Right lobe of liver (tissue), 4 donors: ENCODE data around the gene BRD1.

Experiments used
- POLR2A ChIP-seq: fragments of 450-650 bp; IDR thresholded peaks from one replicate; pipeline ENCODE4 v1.6.1; 2017; ENCODE audit warnings: antibody characterized with exemption, mild to moderate bottlenecking
- TF ChIP-seq, protein P1 (sequence below), 4 donors: fragments of 200-600 bp in 3 of 4; fragments of 450-650 bp in 1 of 4; IDR thresholded peaks; one replicate each; pipeline versions ENCODE4 v1.5.1 to v1.8.0; 2016 to 2022; ENCODE audit warnings: antibody characterized with exemption in 4 of 4, mild to moderate bottlenecking in 2 of 4
- donor health status: DM: no; HTN: no; CAD: no.
- donor health status: DM: no; HTN: no; CAD: no.
- donor health status: DM: no; HTN: yes; CAD: no.

DNA sequence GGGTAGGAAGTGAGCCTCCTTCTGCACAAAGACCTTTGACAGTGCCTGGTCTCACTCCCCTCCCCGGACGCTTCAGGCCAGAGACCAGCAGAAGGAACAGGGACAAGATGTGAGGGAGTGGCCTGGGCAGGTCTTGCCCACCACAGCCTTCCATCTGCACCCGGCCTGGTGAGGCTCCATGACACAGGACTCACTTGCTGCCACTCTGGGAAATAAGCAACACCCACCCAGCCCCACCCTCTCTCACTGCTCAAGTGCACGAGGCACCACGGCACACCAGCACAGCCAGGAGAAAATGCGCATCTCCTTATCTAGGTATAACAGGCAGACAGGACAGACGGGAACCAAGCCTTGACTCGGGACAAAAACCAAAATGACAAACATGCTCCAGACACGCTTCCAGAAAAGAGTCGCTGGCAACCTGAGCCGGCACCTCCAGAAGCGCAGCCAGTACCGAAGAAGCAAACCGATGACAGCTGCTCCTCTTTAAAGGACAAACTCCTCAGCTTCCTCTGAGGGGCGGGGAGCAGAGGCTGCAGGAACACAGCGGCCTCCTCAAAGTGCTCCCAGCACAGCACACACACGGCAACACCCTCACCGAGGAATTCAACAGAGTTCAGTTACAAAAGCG is 41.7 kb downstream of the BRD1 start:
- no peak for TF ChIP-seq POLR2A
- TF ChIP-seq, protein P1, sequence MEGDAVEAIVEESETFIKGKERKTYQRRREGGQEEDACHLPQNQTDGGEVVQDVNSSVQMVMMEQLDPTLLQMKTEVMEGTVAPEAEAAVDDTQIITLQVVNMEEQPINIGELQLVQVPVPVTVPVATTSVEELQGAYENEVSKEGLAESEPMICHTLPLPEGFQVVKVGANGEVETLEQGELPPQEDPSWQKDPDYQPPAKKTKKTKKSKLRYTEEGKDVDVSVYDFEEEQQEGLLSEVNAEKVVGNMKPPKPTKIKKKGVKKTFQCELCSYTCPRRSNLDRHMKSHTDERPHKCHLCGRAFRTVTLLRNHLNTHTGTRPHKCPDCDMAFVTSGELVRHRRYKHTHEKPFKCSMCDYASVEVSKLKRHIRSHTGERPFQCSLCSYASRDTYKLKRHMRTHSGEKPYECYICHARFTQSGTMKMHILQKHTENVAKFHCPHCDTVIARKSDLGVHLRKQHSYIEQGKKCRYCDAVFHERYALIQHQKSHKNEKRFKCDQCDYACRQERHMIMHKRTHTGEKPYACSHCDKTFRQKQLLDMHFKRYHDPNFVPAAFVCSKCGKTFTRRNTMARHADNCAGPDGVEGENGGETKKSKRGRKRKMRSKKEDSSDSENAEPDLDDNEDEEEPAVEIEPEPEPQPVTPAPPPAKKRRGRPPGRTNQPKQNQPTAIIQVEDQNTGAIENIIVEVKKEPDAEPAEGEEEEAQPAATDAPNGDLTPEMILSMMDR (IDR thresholded peaks at IDR 0.05): no peak
